GM18505 (cell line): ENCODE measurements around the gene RAB4A.

Source experiments
- ATAC-seq: cut with Tn5 transposase; IDR thresholded peaks from one replicate; pipeline ENCODE4 v1.9.1; 2021; ENCODE audit not compliant: unreplicated experiment
- POLR2A ChIP-seq: IDR thresholded peaks from 4 replicates; pipeline ENCODE4 v1.6.1; 2011; ENCODE audit warnings: borderline replicate concordance; ENCODE audit not compliant: insufficient read depth, insufficient read length; ENCODE audit errors: extremely low read depth

RAB4A gene

GRCh38 chr1:229354226-229354625 is 83.3 kb downstream of the RAB4A start:
- TF ChIP-seq POLR2A, result no peak
- no peak for ATAC-seq
